HepG2 (cell line): Measurements from ENCODE around the gene CD86. TPM values are rescaled to one million over a fixed set of nuclear protein-coding genes. Genes with fewer than 3 reads are reported as not detected.
A peak's percentile ranks its signal among the peaks of the same experiment; 100 is the strongest.

Source experiments
- ATAC-seq: fragments of 200-7000 bp; cut with Tn5 transposase; 3 replicates; pipeline ENCODE4 v1.9.1; 2020; ENCODE audit warnings: mild to moderate bottlenecking, moderate library complexity
- BruUV-seq: library from RNA; stranded (reverse); fragments of 400-500 nt; replicated peaks from 2 replicates; lab custom pipeline; 2021; lab: Mats Ljungman, UMichigan
- CTCF ChIA-PET: fragments of 300-600 bp; formaldehyde crosslinking; extraction: SDS; loops from one replicate; lab custom pipeline; 2021; ENCODE audit warnings: low total read pairs, inconsistent platforms, low intra/inter-chr PET ratio; lab: Yijun Ruan, JAX
- POLR2A ChIA-PET: fragments of 350-600 bp; sonication (Branson Sonifier 250); formaldehyde crosslinking; loops from one replicate; lab custom pipeline; 2020; ENCODE audit warnings: antibody characterized with exemption, inconsistent platforms; lab: Yijun Ruan, JAX
- DNase-seq: peaks from one replicate; pipeline ENCODE4 v3.0.0-alpha.2; 2015; ENCODE audit warnings: low spot score
- FAIRE-seq: peaks from 3 replicates; lab custom pipeline; 2011; peaks lifted over from hg19 to GRCh38; lab: Jason Lieb, UNC
- H2AFZ ChIP-seq: one replicate; pipeline ENCODE4 v1.6.1; 2011; ENCODE audit warnings: low read length, inconsistent platforms
- H3K27ac ChIP-seq: fragments of 300-600 bp; 3 replicates; pipeline ENCODE4 v1.8.0; 2011; ENCODE audit warnings: mixed run types, mild to moderate bottlenecking, mixed read lengths, low read length, inconsistent platforms; ENCODE audit not compliant: insufficient read depth; ENCODE audit errors: extremely low read length
- H3K27me3 ChIP-seq, 2 experiments: fragments of 200-600 bp in 1 of 2; 2 replicates in 1 of 2; 3 replicates in 1 of 2; pipeline versions ENCODE4 v1.6.0 to v1.8.0; 2011; ENCODE audit warnings: low read length in 2 of 2, mild to moderate bottlenecking in 2 of 2, moderate library complexity in 2 of 2, inconsistent platforms in 1 of 2; ENCODE audit not compliant: insufficient read depth in 2 of 2, control insufficient read depth in 1 of 2
- H3K36me3 ChIP-seq, 2 experiments: fragments of 200-600 bp in 1 of 2; replicated peaks in 1 of 2; 2 replicates in 1 of 2; 3 replicates in 1 of 2; pipeline versions ENCODE4 v1.5.1 to v1.8.0; 2011; ENCODE audit warnings: low read length in 2 of 2, inconsistent platforms in 1 of 2; ENCODE audit not compliant: insufficient read depth in 2 of 2, control insufficient read depth in 1 of 2
- H3K4me1 ChIP-seq: 2 replicates; pipeline ENCODE4 v1.5.1; 2012; ENCODE audit warnings: low read length, inconsistent platforms; ENCODE audit not compliant: insufficient read depth
- H3K4me2 ChIP-seq: 2 replicates; pipeline ENCODE4 v1.6.0; 2011; ENCODE audit warnings: low read depth, low read length, inconsistent platforms
- H3K4me3 ChIP-seq, 3 experiments: fragments of 200-600 bp in 1 of 3; sonication (generic), shearing (Covaris generic) in 1 of 3; replicated peaks in 1 of 3; 2 replicates each; pipeline ENCODE4 v1.5.1; 2011 to 2016; ENCODE audit warnings: low read length in 3 of 3, inconsistent platforms in 2 of 3, low read depth in 2 of 3, mild to moderate bottlenecking in 2 of 3, control low read depth in 1 of 3, mixed read lengths in 1 of 3; ENCODE audit not compliant: insufficient read depth in 1 of 3
- H3K79me2 ChIP-seq: one replicate; pipeline ENCODE4 v1.6.1; 2011; ENCODE audit warnings: low read length, inconsistent platforms; ENCODE audit not compliant: insufficient read depth
- H3K9ac ChIP-seq: 2 replicates; pipeline ENCODE4 v1.6.0; 2011; ENCODE audit warnings: mild to moderate bottlenecking, low read depth, low read length, inconsistent platforms; ENCODE audit not compliant: insufficient read depth
- H3K9me3 ChIP-seq: 2 replicates; pipeline ENCODE4 v1.5.1; 2012; ENCODE audit warnings: mild to moderate bottlenecking, low read length
- H4K20me1 ChIP-seq: 2 replicates; pipeline ENCODE4 v1.6.0; 2011; ENCODE audit warnings: inconsistent platforms, mild to moderate bottlenecking, low read length, moderate library complexity; ENCODE audit not compliant: insufficient read depth
- CENPT ChIP-seq: sonication (generic); formaldehyde crosslinking; IDR thresholded peaks from 2 replicates; pipeline ENCODE4 v1.8.0; 2022; ENCODE audit warnings: low read depth, mild to moderate bottlenecking, moderate library complexity, missing genetic modification reagents
- CTCF ChIP-seq: sonication (generic); formaldehyde crosslinking; IDR thresholded peaks from 2 replicates; pipeline ENCODE4 v1.5.0; 2020; ENCODE audit warnings: mild to moderate bottlenecking, missing genetic modification reagents, moderate library complexity
- PHF20 ChIP-seq: sonication (generic); formaldehyde crosslinking; IDR thresholded peaks from 2 replicates; pipeline ENCODE4 v1.5.0; 2020; ENCODE audit warnings: mild to moderate bottlenecking, missing genetic modification reagents
- RAD21 ChIP-seq: fragments of 450-650 bp; formaldehyde crosslinking; IDR thresholded peaks from 2 replicates; pipeline ENCODE4 v1.5.0; 2020; ENCODE audit warnings: mild to moderate bottlenecking
- SIN3A ChIP-seq: IDR thresholded peaks from 2 replicates; pipeline ENCODE4 v1.6.1; 2011; ENCODE audit warnings: low read depth, mild to moderate bottlenecking, control low read depth, low read length, borderline replicate concordance
- SMC3 ChIP-seq: IDR thresholded peaks from 2 replicates; pipeline ENCODE4 v1.6.1; 2011; ENCODE audit warnings: low read length, improper control_type of control experiment
- STAG1 ChIP-seq: sonication (generic); formaldehyde crosslinking; IDR thresholded peaks from 2 replicates; pipeline ENCODE4 v1.4.0; 2020; ENCODE audit warnings: missing genetic modification reagents
- WGBS: methylation state at CpG from one replicate; pipeline ENCODE4 v1.1.6; 2017; ENCODE audit warnings: low lambda C conversion rate; 5-methylcytosine and 5-hydroxymethylcytosine counted together
- in situ Hi-C: cut with HindIII; loops from 2 replicates; pipeline ENCODE4 v1.10.0; 2017; ENCODE audit warnings: low pct_unique_long_range_greater_than_20kb; ENCODE audit not compliant: extremely low pct_ligation_motif_present
- intact Hi-C: fragments of 100-400 bp; cut with micrococcal nuclease; formaldehyde crosslinking; loops from one replicate; pipeline ENCODE4 v1.10.0; 2022; ENCODE audit not compliant: unreplicated experiment
- polyA plus RNA-seq, 8 experiments: library from polyadenylated mRNA; depleted of rRNA in 3 of 8; stranded (reverse) in 7 of 8; unstranded in 1 of 8; fragments of >200 nt; fragmentation: Illumina TruSeq in 4 of 8; extraction: Trizol in 4 of 8; gene quantifications; 2 replicates each; pipeline versions ENCODE4 v1.2.1 to v1.2.3, GENCODE V29; 2011 to 2016; ENCODE audit warnings: low read depth in 4 of 8, missing spikeins in 1 of 8, mixed read lengths in 1 of 8; ENCODE audit not compliant: insufficient read depth in 1 of 8
- total RNA-seq, 5 experiments: library from RNA; depleted of rRNA; stranded (reverse); fragments of >200 nt; fragmentation: Illumina TruSeq; extraction: Trizol; gene quantifications; 2 replicates each; pipeline ENCODE4 v1.2.3, GENCODE V29; 2016; ENCODE audit warnings: low read depth in 1 of 5

CD86 gene
- total and polyA plus RNA-seq, 2 of the 13 experiments (the other 11 are each of a cell fraction or from before 2014, with no cell fraction given) = not detected

- DNase-seq = peak; percentile 56
- Histone ChIP-seq H3K4me2 (no peak overlapping the region), H3K27ac (no peak overlapping the region), H4K20me1 (no peaks in the 10 kb centered on the region), H3K9me3 (no peaks in the 10 kb centered on the region), H3K27me3 (no peaks in the 10 kb centered on the region), H2AFZ (no peak overlapping the region), H3K36me3 (no peaks in the 10 kb centered on the region), H3K4me3 (no peak overlapping the region), H3K79me2 (no peaks in the 10 kb centered on the region), H3K4me1 (no peaks in the 10 kb centered on the region), H3K9ac (no peak overlapping the region)
- intact Hi-C loops (loop anchor here (1.0 to 2.0 kb wide), 3 partner anchors 158 to 255 kb away; no protein-coding TSS in a partner anchor), in situ Hi-C loops (loop anchor here (10.0 kb wide), 2 partner anchors 153 to 253 kb away; no protein-coding TSS in a partner anchor)
- TF ChIP-seq CENPT (CRISPR knock-in tag) = no peak
- no peak for TF ChIP-seq SIN3A
- TF ChIP-seq SMC3 = peak; percentile 66
- peak; percentile 39; the same call in 1 of the 2 replicates for TF ChIP-seq RAD21 (CRISPR knock-in tag)
- TF ChIP-seq STAG1 (CRISPR knock-in tag) = peak; percentile 76
- no peak for TF ChIP-seq PHF20 (CRISPR knock-in tag)
- TF ChIP-seq CTCF (CRISPR knock-in tag) = peak; percentile 67
- peak; percentile 73 for ATAC-seq
- peak; percentile 28 for FAIRE-seq
- no TSS peak for BruUV-seq
- ChIA-PET CTCF (interaction anchor here (1.5 kb wide), 1 partner anchor 198 kb away, joined by 4 read pairs; no protein-coding TSS in a partner anchor), POLR2A (no interaction called here)
- 61% methylated on average over 3 of the region's 3 CpGs for WGBS
These were observed 46.5 kb downstream of the CD86 start for GRCh38 chr3:122101646-122102045.
